Activated CD8-positive, alpha-beta memory T cell treated with anti-CD3 and anti-CD28 coated beads for 24 hours (primary cell): ENCODE data around the gene DOLPP1.
A peak's percentile ranks its signal among the peaks of the same experiment; 100 is the strongest.
"Not testable (repeated sequence)": the region's sequence is repeated elsewhere in the genome, so short reads cannot be mapped to it uniquely, and the experiment has no call there.

Experiments used
- DNase-seq: peaks from one replicate; pipeline ENCODE4 v3.0.0-alpha.2; 2020

The DOLPP1 gene

GRCh38 chr9:129113645-129114304, 32.9 kb downstream of the DOLPP1 start:
- no peak for DNase-seq

- DNase-seq, result no peak
Measured at GRCh38 chr9:129118799-129119198, 37.9 kb downstream of the DOLPP1 start.

GRCh38 chr9:129121483-129121882, 40.6 kb downstream of the DOLPP1 start:
- DNase-seq, result no peak

DNA sequence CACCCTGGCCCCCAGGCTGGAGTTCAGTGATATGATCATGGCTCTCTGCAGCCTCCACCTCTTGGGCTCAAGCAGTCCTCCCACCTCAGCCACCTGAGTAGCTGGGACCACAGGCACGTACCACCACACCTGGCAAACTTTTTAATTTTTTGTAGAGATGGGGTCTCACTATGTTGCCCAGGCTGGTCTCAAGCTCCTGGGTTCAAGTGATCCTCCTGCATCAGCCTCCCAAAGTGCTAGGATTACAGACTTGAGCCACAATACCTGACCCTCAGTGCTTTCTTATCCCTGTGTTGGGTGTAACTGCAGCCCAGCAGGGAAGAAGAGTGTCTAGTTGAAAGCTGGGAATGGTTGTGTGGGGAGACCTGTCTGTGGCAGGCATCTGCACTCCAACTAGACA, 41.2 kb downstream of the DOLPP1 start:
- no peak for DNase-seq

- not testable (repeated sequence) for DNase-seq
Measured at GRCh38 chr9:129122976-129123375, 42.1 kb downstream of the DOLPP1 start.

- DNase-seq, result no peak
Measured at GRCh38 chr9:129124506-129125069, 43.7 kb downstream of the DOLPP1 start.

GRCh38 chr9:129125478-129125877, 44.6 kb downstream of the DOLPP1 start:
- DNase-seq, result no peak

GRCh38 chr9:129126749-129127618, 46.1 kb downstream of the DOLPP1 start:
- DNase-seq, result no peak

DNA sequence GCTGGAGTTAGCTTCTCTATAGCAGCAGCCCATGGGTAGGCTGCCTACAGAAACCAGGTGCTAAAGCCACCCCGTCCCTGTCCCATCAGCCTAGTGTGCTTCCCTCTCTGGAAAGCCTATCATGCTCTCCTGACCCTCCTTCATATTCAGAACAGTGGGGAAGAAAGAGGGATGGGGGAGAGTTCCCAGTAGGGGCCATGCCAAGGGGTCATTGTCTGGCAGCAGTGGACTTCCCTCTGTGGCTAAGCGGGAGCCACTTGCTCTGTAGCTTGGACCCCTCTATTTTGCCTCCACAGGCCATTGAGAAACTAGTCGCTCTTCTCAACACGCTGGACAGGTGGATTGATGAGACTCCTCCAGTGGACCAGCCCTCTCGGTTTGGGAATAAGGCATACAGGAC, 47.8 kb downstream of the DOLPP1 start:
- no peak for DNase-seq

DNA sequence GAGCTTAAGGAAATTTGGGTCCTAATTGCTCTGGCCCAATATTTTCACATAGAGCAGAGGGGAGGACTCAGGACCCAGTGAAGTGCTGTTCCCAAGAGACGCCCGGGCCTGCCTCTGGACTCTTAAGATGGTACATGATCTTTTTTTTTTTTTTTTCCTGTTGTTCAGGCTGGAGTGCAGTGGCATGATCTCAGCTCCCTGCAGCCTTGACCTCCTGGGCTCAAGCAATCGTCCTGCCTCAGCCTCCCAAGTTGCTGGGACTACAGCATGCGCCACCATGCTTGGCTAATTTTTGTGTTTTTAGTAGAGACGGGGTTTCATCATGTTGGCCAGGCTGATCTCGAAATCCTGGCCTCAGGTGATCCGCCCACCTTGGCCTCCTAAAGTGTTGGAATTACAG, 49.4 kb downstream of the DOLPP1 start:
- not testable (repeated sequence) for DNase-seq

DNA sequence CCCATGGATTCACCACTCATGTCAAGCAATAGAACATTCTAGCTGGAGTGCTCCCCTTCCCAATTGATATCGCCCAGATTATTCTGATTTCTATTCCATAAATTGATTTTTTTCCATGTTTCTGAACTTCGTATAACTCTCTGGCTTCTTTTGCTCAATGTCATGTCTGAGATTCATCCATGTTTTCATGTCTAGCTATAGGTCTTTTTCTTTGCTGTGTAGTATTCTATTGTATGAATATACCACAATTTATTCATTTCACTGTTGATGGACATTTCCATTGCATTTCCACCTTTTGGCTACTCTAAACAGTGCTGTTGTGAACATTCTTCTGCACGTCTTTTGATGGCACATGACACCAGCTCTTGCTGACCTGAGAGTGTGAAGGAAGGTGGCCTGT, 49.9 kb downstream of the DOLPP1 start:
- DNase-seq, result no peak

GRCh38 chr9:129131300-129132145, 50.6 kb downstream of the DOLPP1 start:
- DNase-seq, result peak; percentile 93

DNA sequence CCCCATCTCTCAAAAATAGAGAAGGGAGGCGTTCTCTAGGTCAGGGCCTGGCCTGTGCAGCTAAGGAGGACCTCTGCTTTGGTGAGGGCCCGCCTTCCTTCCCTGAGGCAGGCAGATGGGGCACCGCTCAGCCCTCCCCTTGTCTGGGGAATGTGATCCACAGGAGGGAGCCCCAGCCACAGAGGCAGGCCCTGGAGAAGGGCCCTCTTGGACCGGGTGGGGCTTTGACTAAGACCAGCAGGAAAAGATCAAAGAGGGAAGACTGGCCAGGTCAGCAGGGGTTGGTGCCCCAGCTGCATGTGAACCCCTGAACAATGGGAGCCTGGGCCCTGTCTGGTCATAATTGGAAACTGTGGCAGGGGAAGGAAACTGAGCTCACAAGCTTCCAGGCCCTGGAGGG, 52.2 kb downstream of the DOLPP1 start:
- no peak for DNase-seq

GRCh38 chr9:129135476-129135875, 54.6 kb downstream of the DOLPP1 start:
- no peak for DNase-seq

DNA sequence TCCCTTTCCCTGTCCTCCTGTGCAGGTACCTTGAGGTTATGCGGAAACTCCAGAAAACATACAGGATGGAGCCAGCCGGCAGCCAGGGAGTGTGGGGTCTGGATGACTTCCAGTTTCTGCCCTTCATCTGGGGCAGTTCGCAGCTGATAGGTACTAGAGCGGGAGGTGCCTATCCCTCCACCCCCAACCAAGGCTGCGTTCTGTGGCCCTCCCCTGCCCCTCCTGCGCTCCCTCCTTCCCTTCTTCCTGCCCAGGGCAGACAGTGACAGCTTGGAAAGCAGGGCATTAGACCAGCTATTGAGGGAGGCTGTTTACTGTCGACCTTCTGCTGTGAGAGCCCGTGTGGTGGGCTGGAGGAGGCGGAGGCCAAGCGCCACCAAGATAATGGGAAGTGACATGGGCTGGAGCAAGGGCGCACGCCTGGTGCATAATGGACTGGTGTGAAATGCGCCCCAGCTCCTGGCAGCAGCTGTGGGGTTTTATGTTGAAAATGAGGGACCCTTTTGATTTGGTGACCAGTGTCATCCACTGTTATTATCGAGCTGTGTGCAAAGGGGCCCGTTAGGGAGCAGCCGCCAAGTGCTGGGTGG, 55.6 kb downstream of the DOLPP1 start:
- no peak for DNase-seq

GRCh38 chr9:129137292-129138143, 56.6 kb downstream of the DOLPP1 start:
- no peak for DNase-seq

DNA sequence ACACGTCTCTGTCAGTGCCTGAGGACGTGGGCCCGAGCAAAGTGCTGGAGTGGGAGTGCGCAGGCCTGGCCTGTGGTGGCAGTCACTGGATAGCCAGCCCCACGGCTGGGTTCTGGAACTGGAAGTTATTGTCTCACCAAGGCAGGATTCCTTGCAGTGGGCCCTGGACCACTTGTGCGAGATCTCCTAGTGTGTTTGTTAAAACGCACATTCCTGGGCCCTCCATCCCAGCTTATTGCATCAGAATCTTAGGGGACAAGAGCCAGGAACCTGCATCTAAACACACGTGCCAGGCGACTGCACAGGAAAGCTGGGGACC, 57.2 kb downstream of the DOLPP1 start:
- DNase-seq, result no peak

GRCh38 chr9:129138476-129139232, 57.7 kb downstream of the DOLPP1 start:
- no peak for DNase-seq

- DNase-seq, result peak; percentile 89
Measured at GRCh38 chr9:129139233-129139992, 58.5 kb downstream of the DOLPP1 start.

GRCh38 chr9:129139993-129140396, 59.1 kb downstream of the DOLPP1 start:
- DNase-seq, result peak; percentile 86
